Stimulated activated CD4-positive, alpha-beta T cell treated with anti-CD3 and anti-CD28 coated beads, Interleukin-1b, Interleukin-23, amount 100 ng/mL, for 1 hour (primary cell): ENCODE measurements around the gene MAML1.
A peak's percentile ranks its signal among the peaks of the same experiment; 100 is the strongest.
"Not testable (repeated sequence)": the region's sequence is repeated elsewhere in the genome, so short reads cannot be mapped to it uniquely, and the experiment has no call there.

Experiments used
- DNase-seq, 2 donors: peaks; one replicate each; pipeline ENCODE4 v3.0.0-alpha.2; 2020; ENCODE audit warnings: low read depth in 2 of 2

The MAML1 gene

GRCh38 chr5:179734536-179735164 is 2.0 kb downstream of the MAML1 start:
- no peak for DNase-seq

- no peak for DNase-seq
These were observed 6.1 kb downstream of the MAML1 start for GRCh38 chr5:179738742-179739141.

- DNase-seq, result not testable (repeated sequence)
These were observed 11.5 kb downstream of the MAML1 start for GRCh38 chr5:179744106-179744505.

GRCh38 chr5:179746872-179747271 is 14.2 kb downstream of the MAML1 start:
- DNase-seq, result no peak

GRCh38 chr5:179747811-179748210 is 15.2 kb downstream of the MAML1 start:
- no peak for DNase-seq

GRCh38 chr5:179749857-179750508 is 17.4 kb downstream of the MAML1 start:
- DNase-seq, result no peak

- DNase-seq, result no peak
These were observed 21.3 kb downstream of the MAML1 start for GRCh38 chr5:179753971-179754370.

- no peak for DNase-seq
These were observed 22.4 kb downstream of the MAML1 start for GRCh38 chr5:179755022-179755421.

GRCh38 chr5:179758955-179759354 is 26.3 kb downstream of the MAML1 start:
- no peak for DNase-seq

- no peak for DNase-seq
These were observed 27.2 kb downstream of the MAML1 start for GRCh38 chr5:179759581-179760551.

- no peak for DNase-seq
These were observed 29.6 kb downstream of the MAML1 start for GRCh38 chr5:179762079-179762780.

- no peak for DNase-seq
These were observed 30.2 kb downstream of the MAML1 start for GRCh38 chr5:179762781-179763176.

- DNase-seq, result peak in 1 of 2 donors; percentile 11
These were observed 30.8 kb downstream of the MAML1 start for GRCh38 chr5:179763215-179763945.

GRCh38 chr5:179764056-179764455 is 31.4 kb downstream of the MAML1 start:
- DNase-seq, result no peak

- no peak for DNase-seq
These were observed 32.8 kb downstream of the MAML1 start for GRCh38 chr5:179765400-179765799.

- DNase-seq, result no peak
These were observed 33.6 kb downstream of the MAML1 start for GRCh38 chr5:179766021-179766725.

- no peak for DNase-seq
These were observed 34.3 kb downstream of the MAML1 start for GRCh38 chr5:179766726-179767455.

GRCh38 chr5:179767496-179768100 is 35.0 kb downstream of the MAML1 start:
- no peak for DNase-seq

GRCh38 chr5:179768326-179769085 is 35.9 kb downstream of the MAML1 start:
- DNase-seq, result no peak
